ENCODE measurements around the gene TES. TPM values are rescaled to one million over a fixed set of nuclear protein-coding genes. Genes with fewer than 3 reads are reported as not detected.

The TES gene
- total and polyA plus RNA-seq, 2 of the 8 experiments (the other 6 are each of a cell fraction or from before 2014, with no cell fraction given) = 18.2 to 36.3 TPM

DNA sequence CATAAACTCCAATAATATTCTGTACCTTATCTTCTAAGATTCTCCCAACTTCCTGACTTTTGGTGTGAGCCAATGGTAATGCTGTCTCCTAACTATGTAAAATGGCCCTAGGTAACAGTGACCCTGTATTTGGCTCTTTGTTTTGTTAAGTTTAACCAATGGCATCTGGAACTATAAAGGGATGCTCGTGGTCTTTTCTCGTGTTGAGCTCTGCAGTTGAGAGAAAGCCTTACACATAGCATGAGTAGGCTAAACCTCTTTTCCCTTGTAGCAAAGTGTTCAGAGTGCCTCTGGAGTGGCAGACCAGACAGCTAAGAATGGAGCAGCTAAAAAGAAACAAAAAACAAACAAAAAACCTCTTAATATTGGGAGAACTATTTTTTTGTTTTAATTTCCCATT, 5.2 kb downstream of the TES start:
- Histone ChIP-seq H3K27me3 (replicated peaks in 1 of 4; ENCODE audit: control insufficient read depth in 3 of 4, extremely low read depth in 1 of 4, insufficient read depth in 3 of 4, low read length in 3 of 4) (no peaks in the 10 kb centered on the region), H2AK5ac (ENCODE audit: low read depth, low read length) (no peak overlapping the region), H3K79me2 (ENCODE audit: control insufficient read depth in 1 of 2, insufficient read depth in 2 of 2, low read length in 2 of 2) (0 out of 4 replicates have a peak, but pooled peaks cover 0 to 17% of the 10 kb centered on the region in 2 experiments), H2BK5ac (ENCODE audit: low read depth, low read length) (no peak overlapping the region), H2AFZ (ENCODE audit: low read length) (no peak overlapping the region), H3K79me1 (ENCODE audit: low read depth, low read length) (no peaks in the 10 kb centered on the region), H3K4me1 (replicated peaks in 1 of 4; ENCODE audit: control insufficient read depth in 3 of 4, insufficient read depth in 4 of 4, low read length in 3 of 4) (0 out of 7 replicates have a peak, but pooled peaks cover 0 to 1% (median 0%) of the 10 kb centered on the region in 4 experiments), H2BK20ac (ENCODE audit: low read length) (no peak overlapping the region), H3K23ac (ENCODE audit: insufficient read length) (no peak overlapping the region), H3K27ac (ENCODE audit: low read depth, low read length) (no peak overlapping the region), H2BK15ac (ENCODE audit: low read length) (no peak overlapping the region), H4K20me1 (replicated peaks in 1 of 2; ENCODE audit: control insufficient read depth in 1 of 2, insufficient read depth in 2 of 2, low read length in 2 of 2) (no peaks in the 10 kb centered on the region), H3K4me3 (ENCODE audit: extremely low read depth in 1 of 4, insufficient read depth in 2 of 4, low read depth in 3 of 4, low read length in 4 of 4) (no peak overlapping the region), H2BK120ac (replicated peaks; ENCODE audit: low read depth, low read length) (no peak overlapping the region), H3K9me3 (ENCODE audit: insufficient read depth in 2 of 2, low read depth in 1 of 2, low read length in 1 of 2) (no peaks in the 10 kb centered on the region), H4K91ac (replicated peaks; ENCODE audit: insufficient read length, low read length) (no peak overlapping the region), H3K4ac (replicated peaks; ENCODE audit: insufficient read length, low read depth, low read length) (no peak overlapping the region), H3K56ac (replicated peaks; ENCODE audit: insufficient read length, low read depth, low read length) (no peak overlapping the region), H3K14ac (ENCODE audit: insufficient read length) (no peak overlapping the region), H4K8ac (ENCODE audit: extremely low read depth, insufficient read depth, low read length) (no peak overlapping the region), H3K9ac (replicated peaks in 1 of 4; ENCODE audit: extremely low read depth in 1 of 4, low read depth in 3 of 4, low read length in 3 of 4) (no peak overlapping the region), H4K5ac (ENCODE audit: insufficient read length, low read depth, low read length) (no peak overlapping the region), H3K36me3 (ENCODE audit: control insufficient read depth in 2 of 4, insufficient read depth in 4 of 4, low read length in 3 of 4) (no peaks in the 10 kb centered on the region; a peak in 1 of 8 replicates), H3K4me2 (ENCODE audit: insufficient read depth in 1 of 2, low read depth in 2 of 2, low read length in 2 of 2) (no peak overlapping the region), H3K23me2 (ENCODE audit: low read depth, low read length) (peaks cover 3% of the 10 kb centered on the region; the same call in 1 of the 2 replicates), H2BK12ac (ENCODE audit: low read depth, low read length) (no peak overlapping the region), H3K18ac (ENCODE audit: extremely low read depth, low read length) (no peak overlapping the region)
- FAIRE-seq (no peak), DNase-seq (ENCODE audit: low read depth in 1 of 2, low spot score in 2 of 2) (no peak)
- WGBS, 2 experiments (ENCODE audit: extremely low coverage in 1 of 2, insufficient coverage in 1 of 2, insufficient read length in 1 of 2, insufficient replicate concordance in 2 of 2, low coverage in 1 of 2, low lambda C conversion rate in 2 of 2, missing lambda C conversion rate in 1 of 2) = 79% methylated on average over 2 of the region's 2 CpGs; no CpG with 5 or more reads in 1 of the 2 experiments
- POLR2A ChIA-PET (ENCODE audit: partially characterized antibody) = interaction anchor here (0.6 kb wide), 1 partner anchor 350 kb away, joined by 3 read pairs; no protein-coding TSS in a partner anchor
- CTCF ChIA-PET (ENCODE audit: partially characterized antibody) = interaction anchor here (0.8 to 3.4 kb wide), 4 partner anchors 16 to 77 kb away, joined by 3 to 23 read pairs (median 10); no protein-coding TSS in a partner anchor
- TF ChIP-seq KDM1A (IDR thresholded peaks at IDR 0.05; ENCODE audit: borderline replicate concordance, low read length) = no peak
- no peak for TF ChIP-seq CHD2 (IDR thresholded peaks at IDR 0.05; ENCODE audit: low read length)
